Measurements from ENCODE around the gene SETDB1.
"Not testable (repeated sequence)": the region's sequence is repeated elsewhere in the genome, so short reads cannot be mapped to it uniquely, and the experiment has no call there.

The SETDB1 gene

DNA sequence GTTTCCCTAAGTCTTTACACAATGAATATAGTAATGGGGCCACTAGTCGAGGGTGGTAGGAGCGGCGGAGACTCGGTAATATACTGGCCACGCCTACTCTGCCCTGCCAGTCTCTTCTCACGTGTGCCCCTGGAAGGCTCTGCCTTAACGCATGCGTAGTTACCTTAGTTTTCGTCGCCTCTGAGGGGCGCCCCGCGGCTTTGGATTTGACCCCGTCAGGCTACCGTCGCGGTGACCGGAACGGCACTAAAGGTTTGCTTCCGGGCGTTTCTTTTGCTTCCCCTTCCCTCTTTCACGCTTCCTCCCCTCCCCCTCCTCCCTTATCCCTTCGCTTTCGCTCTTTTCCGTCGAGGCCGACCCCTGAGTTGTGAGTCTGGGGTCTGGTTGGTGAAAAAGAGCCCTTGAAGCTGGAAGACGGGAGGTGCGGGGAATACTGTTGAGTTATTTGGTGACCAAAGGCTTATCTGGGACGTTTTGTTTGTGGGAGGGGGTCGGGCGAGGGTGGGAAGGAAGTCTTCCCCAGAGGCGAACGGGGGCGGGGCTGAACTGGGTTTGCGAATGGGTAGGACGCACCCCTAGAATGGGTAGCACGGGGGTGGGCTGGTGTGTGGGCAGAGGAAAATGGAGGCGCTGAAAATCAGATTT, at the start of gene SETDB1:
Gene SETDB1 (plus strand): TSS at position 267 of the 645 bp plus-strand sequence. CDS start 1,352 bp downstream, outside the sequence.
- peak; percentile 76 to 99 for DNase-seq (ENCODE audit: low read depth in 1 of 2, low spot score in 1 of 2)
- in situ Hi-C loops (cut with HindIII; ENCODE audit: low pct_unique_long_range_greater_than_20kb, low sequenced_read_pairs): no loop called here
- no peak for TF ChIP-seq JUND (IDR thresholded peaks at IDR 0.05; ENCODE audit: low read depth)

DNA sequence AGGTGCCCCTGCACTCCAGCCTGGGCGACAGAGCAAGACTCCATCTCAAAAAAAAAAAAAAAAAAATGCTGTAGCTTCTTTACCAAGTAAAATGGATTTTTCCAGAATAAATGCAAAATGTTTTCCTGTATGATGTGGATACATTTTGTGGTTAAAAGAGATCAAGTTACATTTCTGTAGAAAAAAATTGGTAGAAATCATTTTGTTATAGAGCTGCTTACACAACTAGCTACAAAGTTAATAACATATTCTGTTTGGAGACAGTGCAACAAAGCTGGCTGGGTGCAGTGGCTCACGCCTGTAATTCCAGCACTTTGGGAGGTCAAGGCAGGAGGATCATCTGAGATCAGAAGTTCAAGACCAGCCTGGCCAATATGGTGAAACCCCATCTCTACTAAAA, 47.2 kb upstream of the SETDB1 start:
- DNase-seq (ENCODE audit: low read depth in 1 of 2, low spot score in 1 of 2); in situ Hi-C loops (cut with HindIII; ENCODE audit: low pct_unique_long_range_greater_than_20kb, low sequenced_read_pairs): not testable (repeated sequence)

DNA sequence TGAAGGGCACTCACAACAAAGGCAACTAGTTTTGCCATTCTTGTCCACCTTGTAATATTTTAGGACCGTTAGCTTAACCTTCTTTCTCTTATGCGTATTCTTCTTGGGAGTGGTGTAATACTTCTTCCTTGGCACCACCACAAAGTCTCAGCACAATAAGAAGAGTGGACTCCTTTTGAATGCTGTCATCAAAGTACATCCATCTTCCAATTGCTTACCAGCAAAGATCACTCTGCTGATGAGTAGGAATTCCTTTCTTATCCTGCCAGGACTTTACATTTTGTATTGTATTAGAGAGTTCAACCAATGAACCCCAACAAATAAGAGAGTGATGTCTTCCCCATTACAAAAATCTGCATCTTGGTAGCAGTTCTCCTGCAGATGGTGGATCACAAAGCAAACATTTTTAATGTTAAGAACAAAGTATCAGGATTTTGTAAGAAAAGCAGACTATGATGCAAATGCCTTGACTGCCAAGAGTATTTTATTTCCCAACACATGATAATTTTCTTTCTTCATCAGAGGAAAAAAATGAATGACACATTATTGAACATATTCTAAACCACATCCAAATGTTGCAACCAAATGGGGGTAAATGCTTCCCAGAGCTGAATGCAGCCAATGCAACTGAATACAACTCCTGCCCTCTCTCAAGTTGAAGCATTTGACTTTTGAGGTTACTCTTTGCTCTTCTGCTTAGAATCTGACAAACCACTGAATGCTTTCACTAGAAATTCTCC, 44.7 kb upstream of the SETDB1 start:
- in situ Hi-C loops (cut with HindIII; ENCODE audit: low pct_unique_long_range_greater_than_20kb, low sequenced_read_pairs): no loop called here
- DNase-seq (ENCODE audit: low read depth in 1 of 2, low spot score in 1 of 2): no peak
- no peak for TF ChIP-seq JUND (IDR thresholded peaks at IDR 0.05; ENCODE audit: low read depth)

DNA sequence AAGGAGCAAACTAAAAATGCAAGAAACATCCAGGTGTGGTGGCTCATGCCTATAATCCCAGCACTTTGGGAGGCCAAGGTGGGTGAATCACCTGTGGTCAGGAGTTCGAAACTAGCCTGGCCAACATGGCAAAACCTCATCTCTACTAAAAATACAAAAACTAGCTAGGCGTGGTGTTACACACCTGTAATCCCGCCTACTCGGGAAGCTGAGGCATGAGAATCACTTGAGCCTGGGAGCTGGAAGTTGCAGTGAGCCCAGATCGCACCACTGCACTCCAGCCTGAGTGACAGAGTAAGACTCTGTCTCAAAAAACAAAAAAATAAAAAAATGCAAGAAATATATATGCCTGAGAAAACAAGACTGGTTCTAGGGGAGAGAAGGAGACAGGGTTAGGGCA, 43.0 kb upstream of the SETDB1 start:
- in situ Hi-C loops (cut with HindIII; ENCODE audit: low pct_unique_long_range_greater_than_20kb, low sequenced_read_pairs); DNase-seq (ENCODE audit: low read depth in 1 of 2, low spot score in 1 of 2): not testable (repeated sequence)

DNA sequence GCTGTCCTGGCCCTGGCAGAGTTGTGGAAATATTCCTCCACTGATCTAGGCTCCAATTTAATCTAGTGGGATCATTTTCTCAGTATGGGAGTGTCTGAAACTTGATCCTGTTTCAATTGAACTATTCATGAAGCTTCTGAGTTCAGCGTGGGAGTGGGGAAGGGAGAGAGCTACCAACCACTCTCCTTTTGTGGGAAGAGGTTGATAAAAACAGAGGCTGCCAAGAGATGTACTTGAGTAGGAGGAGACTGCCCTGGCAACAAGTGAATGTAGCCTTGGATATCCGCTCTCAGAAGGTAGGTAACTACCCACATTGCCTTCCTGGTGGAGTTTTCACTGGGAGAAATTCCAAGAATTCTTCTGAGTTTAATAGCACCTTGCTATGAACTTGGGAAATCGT, 39.1 kb upstream of the SETDB1 start, which contains the start of gene CTXND2:
Gene CTXND2 (plus strand): TSS at position 119 of the 400 bp plus-strand sequence. CDS start 25,179 bp downstream, outside the sequence.
- peak in 1 of 2 experiments; percentile 39 for DNase-seq (ENCODE audit: low read depth in 1 of 2, low spot score in 1 of 2)

DNA sequence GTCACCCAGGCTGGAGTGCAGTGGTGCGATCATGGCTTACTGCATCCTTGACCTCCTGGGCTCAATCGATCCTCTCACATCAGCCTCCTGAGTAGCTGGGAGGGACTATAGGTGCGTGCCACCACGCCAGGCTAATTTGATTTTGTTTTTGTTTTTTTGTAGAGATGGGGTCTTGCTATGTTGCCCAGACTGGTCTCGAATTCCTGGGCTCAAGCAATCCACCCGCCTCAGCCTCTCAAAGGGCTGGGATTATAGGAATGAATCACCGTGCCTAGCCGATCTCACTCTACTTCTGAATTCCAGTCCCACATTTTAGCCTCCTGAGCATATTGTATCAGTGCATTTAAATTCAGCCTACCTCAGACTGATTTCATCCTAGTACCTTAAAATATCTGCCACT, 37.4 kb upstream of the SETDB1 start:
- no peak for TF ChIP-seq JUND (IDR thresholded peaks at IDR 0.05; ENCODE audit: low read depth)
- no peak for DNase-seq (ENCODE audit: low read depth in 1 of 2, low spot score in 1 of 2)
- in situ Hi-C loops (cut with HindIII; ENCODE audit: low pct_unique_long_range_greater_than_20kb, low sequenced_read_pairs): no loop called here

More for the DNA sequence above, 39.1 kb upstream of the SETDB1 start, which contains the start of gene CTXND2:
- in situ Hi-C loops (cut with HindIII; ENCODE audit: low pct_unique_long_range_greater_than_20kb, low sequenced_read_pairs): no loop called here
- no peak for TF ChIP-seq JUND (IDR thresholded peaks at IDR 0.05; ENCODE audit: low read depth)

DNA sequence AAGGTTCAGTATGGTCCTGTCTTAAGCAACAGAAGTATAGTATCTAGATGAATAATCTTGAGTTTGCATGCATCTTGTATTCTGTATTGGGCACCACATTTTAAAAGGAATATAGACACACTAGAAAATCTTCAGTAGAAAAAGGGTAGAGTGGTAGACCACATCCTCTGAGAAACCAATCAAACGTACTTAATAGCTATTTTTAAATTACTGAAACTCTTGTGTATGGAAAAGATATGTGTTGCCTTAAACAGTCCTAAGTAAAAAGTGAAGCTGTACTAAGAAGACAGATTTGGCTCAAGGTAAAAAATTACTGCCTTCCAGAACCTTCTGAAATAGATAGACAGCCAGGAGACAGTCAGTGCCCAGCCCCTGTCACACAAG, 36.1 kb upstream of the SETDB1 start:
- in situ Hi-C loops (cut with HindIII; ENCODE audit: low pct_unique_long_range_greater_than_20kb, low sequenced_read_pairs): no loop called here
- DNase-seq (ENCODE audit: low read depth in 1 of 2, low spot score in 1 of 2): no peak
- no peak for TF ChIP-seq JUND (IDR thresholded peaks at IDR 0.05; ENCODE audit: low read depth)

DNA sequence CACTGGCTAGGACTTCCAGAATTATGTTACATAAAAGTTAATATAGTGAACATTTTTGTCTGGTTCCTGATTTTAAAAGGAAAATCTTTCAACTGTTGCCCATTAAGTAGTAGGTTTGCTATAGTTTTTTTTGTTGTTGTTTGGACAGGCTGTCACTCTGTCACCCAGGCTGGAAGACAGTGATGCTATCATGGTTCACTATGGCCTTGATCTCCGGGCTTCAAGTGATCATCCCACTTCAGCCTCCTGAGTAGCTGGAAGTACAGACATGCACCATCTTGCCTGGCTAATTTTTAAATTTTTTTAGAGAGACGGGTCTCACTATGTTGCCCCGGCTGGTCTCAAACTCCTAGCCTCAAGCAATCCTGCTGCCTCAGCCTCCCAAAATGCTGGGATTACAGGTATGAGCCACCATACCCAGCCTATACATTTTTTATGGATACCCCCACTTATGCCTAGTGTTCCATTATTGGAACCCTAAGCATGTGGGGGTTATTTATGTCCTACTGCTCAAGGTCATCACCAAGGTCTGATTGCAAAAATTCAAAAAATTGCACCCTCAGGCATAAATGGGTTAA, 32.7 kb upstream of the SETDB1 start:
- in situ Hi-C loops (cut with HindIII; ENCODE audit: low pct_unique_long_range_greater_than_20kb, low sequenced_read_pairs): no loop called here
- TF ChIP-seq JUND (IDR thresholded peaks at IDR 0.05; ENCODE audit: low read depth): no peak
- no peak for DNase-seq (ENCODE audit: low read depth in 1 of 2, low spot score in 1 of 2)

DNA sequence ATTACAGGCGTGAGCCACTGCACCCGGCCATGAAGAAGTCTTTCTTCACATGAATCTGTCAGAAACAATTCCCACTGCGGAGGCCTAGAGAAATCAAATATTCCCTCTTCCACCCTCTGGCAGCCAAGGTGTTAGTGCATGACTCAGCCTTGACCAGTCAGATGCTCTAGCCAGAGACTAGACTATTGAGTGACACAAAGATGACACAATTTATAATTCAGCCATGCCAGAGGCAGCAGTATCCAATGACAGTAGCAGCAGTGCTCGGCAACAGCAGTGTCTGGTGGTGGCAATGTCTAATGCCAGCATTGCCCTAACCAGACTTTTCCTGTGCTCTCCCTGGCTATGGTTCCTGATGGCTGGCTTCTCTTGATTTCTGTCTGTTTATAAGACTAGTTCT, 30.5 kb upstream of the SETDB1 start:
- TF ChIP-seq JUND (IDR thresholded peaks at IDR 0.05; ENCODE audit: low read depth): no peak
- in situ Hi-C loops (cut with HindIII; ENCODE audit: low pct_unique_long_range_greater_than_20kb, low sequenced_read_pairs): no loop called here
- DNase-seq (ENCODE audit: low read depth in 1 of 2, low spot score in 1 of 2): peak in 1 of 2 experiments; percentile 66

DNA sequence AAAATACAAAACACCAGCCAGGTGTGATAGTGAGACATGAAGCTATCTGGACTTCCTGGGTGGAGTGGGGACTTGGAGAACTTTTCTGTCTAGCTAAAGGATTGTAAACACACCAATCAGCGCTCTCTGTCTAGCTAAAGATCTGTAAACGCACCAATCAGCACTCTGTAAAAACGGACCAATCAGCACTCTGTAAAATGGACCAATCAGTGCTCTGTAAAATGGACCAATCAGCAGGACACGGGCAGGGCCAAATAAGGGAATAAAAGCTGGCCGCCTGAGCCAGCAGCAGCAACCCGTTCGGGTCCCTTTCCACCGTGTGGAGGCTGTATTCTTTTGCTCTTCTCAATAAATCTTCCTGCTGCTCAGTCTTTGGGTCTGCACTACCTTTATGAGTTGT, 26.4 kb upstream of the SETDB1 start:
- in situ Hi-C loops (cut with HindIII; ENCODE audit: low pct_unique_long_range_greater_than_20kb, low sequenced_read_pairs); DNase-seq (ENCODE audit: low read depth in 1 of 2, low spot score in 1 of 2): not testable (repeated sequence)

DNA sequence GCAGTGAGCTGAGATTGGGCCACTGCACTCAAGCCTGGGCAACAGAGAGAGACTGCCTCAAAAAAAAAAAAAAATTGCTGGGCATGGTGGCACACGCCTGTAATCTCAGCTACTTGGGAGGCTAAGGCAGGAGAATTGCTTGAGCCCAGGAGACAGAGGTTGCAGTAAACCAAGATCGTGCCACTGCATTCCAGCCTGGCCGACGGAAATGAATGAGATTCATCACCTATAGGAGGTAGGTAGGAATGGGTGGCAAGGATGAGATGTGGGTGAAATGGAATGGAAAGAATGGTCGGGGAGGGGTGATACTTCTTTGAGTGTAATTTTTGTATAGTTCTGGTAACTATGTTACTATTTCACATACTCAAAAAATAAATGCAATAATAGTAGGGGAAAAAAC, 23.8 kb upstream of the SETDB1 start:
- TF ChIP-seq JUND (IDR thresholded peaks at IDR 0.05; ENCODE audit: low read depth): no peak
- no peak for DNase-seq (ENCODE audit: low read depth in 1 of 2, low spot score in 1 of 2)
- in situ Hi-C loops (cut with HindIII; ENCODE audit: low pct_unique_long_range_greater_than_20kb, low sequenced_read_pairs): no loop called here

DNA sequence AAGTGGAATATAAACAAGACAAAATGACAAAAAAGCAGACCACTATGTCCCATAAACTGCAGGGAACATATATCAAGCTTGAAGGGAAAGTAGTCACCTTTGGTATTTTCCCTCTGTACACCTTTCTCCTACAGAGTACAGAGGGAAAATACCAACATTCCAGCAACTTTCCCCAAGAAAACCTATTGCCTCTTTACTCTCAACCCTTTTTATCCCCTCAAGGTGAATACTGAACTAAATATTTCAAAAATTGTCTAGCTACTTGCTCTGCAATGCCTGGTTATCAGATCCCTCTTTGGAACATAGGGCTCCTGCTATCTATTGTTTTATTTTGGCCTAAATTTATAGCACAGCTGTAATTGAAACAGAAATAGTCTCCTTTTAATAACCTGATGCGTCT, 23.4 kb upstream of the SETDB1 start:
- TF ChIP-seq JUND (IDR thresholded peaks at IDR 0.05; ENCODE audit: low read depth): no peak
- in situ Hi-C loops (cut with HindIII; ENCODE audit: low pct_unique_long_range_greater_than_20kb, low sequenced_read_pairs): no loop called here

DNA sequence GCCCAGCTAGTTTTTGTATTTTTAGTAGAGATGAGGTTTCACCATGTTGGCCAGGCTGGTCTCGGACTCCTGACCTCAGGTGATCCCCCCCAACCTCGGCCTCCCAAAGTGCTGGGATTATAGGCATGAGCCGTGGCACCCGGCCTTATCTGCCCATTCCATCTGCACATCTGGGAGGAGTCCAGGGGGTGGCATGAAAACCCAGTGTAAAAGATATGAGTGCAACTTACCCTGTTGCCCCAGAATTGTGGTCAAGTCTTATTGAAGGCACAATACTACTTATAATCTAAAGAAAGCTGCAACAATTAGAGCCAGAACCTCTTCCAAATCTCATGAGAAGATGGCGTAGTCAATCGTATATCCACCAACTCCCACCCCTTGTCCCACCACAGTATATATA, 20.9 kb upstream of the SETDB1 start:
- no peak for DNase-seq (ENCODE audit: low read depth in 1 of 2, low spot score in 1 of 2)
- no peak for TF ChIP-seq JUND (IDR thresholded peaks at IDR 0.05; ENCODE audit: low read depth)
- in situ Hi-C loops (cut with HindIII; ENCODE audit: low pct_unique_long_range_greater_than_20kb, low sequenced_read_pairs): no loop called here

More for the DNA sequence above, 23.4 kb upstream of the SETDB1 start:
- no peak for DNase-seq (ENCODE audit: low read depth in 1 of 2, low spot score in 1 of 2)

Data from T47D (cell line).